Measurements from ENCODE around the gene NKIRAS2. TPM values are rescaled to one million over a fixed set of nuclear protein-coding genes. Genes with fewer than 3 reads are reported as not detected.

NKIRAS2 gene
- polyA plus RNA-seq, 1 of the 3 experiments (the other 2 are of a cell fraction): 91.8 TPM

DNA sequence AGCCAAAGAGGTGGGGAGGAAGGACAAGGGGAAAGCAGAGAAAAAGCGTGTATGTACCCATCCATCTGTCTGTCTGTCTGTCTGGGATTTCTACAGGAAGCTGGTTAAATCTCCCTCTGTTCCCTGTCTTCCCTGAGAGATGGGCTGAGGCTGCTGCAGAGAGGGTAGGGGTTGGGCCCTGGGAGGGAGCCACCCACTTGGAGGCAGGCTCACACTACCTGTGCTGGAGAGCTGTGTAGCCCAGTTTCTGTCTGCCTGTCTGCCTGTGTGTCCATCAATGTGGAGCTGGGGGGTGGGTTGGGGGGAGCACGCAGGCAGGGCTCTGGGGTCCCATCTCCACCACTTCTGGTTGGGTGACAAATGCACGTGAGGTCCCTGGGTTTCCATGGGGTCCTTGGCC is 49.1 kb downstream of the NKIRAS2 start:
- H3K4me1 ChIP-seq (ENCODE audit: control insufficient read depth in 1 of 2, insufficient read depth in 2 of 2, low read depth in 1 of 2, low read length in 1 of 2): peaks cover 0 to 12% of the 10 kb centered on the region in 2 experiments; a peak in 1 of 4 replicates
- no peaks in the 10 kb centered on the region for H3K9me2 ChIP-seq
- H3K9me3 ChIP-seq: no peaks in the 10 kb centered on the region
- H3K27ac ChIP-seq (ENCODE audit: low read depth in 2 of 2, low read length in 1 of 2): no peak overlapping the region
- ChIA-PET POLR2A (no interaction called here), CTCF (interaction anchor here (1.6 to 5.3 kb wide), 10 partner anchors 8 to 111 kb away, joined by 5 to 187 read pairs (median 15); partner anchors contain the start of genes DHX58, DNAJC7, NKIRAS2 and ZNF385C)
- H3K4me3 ChIP-seq (ENCODE audit: low read depth in 2 of 2, low read length in 1 of 2): no peak overlapping the region
- H3F3A ChIP-seq (replicated peaks; ENCODE audit: insufficient read depth): peaks cover 6% of the 10 kb centered on the region
- H3K4me2 ChIP-seq: no peak overlapping the region
- 73% methylated on average over 3 of the region's 3 CpGs for WGBS (ENCODE audit: low lambda C conversion rate)
- no peak overlapping the region for H2AFZ ChIP-seq (ENCODE audit: low read depth)
- no peaks in the 10 kb centered on the region for H3K79me2 ChIP-seq (ENCODE audit: insufficient read depth)
- no peaks in the 10 kb centered on the region for H3K36me3 ChIP-seq (replicated peaks in 1 of 2; ENCODE audit: control insufficient read depth in 1 of 2, insufficient read depth in 2 of 2, low read length in 1 of 2)
- H3K27me3 ChIP-seq (ENCODE audit: insufficient read depth): no peaks in the 10 kb centered on the region
- H4K20me1 ChIP-seq (ENCODE audit: insufficient read depth): no peaks in the 10 kb centered on the region
- DNase-seq: no peak
- TF ChIP-seq POLR2AphosphoS5 (IDR thresholded peaks at IDR 0.05; ENCODE audit: low read depth, low read length) (no peak), NFIC (IDR thresholded peaks at IDR 0.05; ENCODE audit: borderline replicate concordance) (no peak), JUND (IDR thresholded peaks at IDR 0.05) (no peak), REST (IDR thresholded peaks at IDR 0.05; ENCODE audit: low read depth, low read length) (no peak), GATA2 (CRISPR knock-in tag; IDR thresholded peaks at IDR 0.05) (no peak), RFX5 (IDR thresholded peaks at IDR 0.05; ENCODE audit: low read length) (no peak)
- H3K9ac ChIP-seq: no peak overlapping the region

GRCh38 chr17:42071810-42072209 is 51.9 kb downstream of the NKIRAS2 start:
- H3K4me1 ChIP-seq (ENCODE audit: control insufficient read depth in 1 of 2, insufficient read depth in 2 of 2, low read depth in 1 of 2, low read length in 1 of 2): peaks cover 0 to 12% of the 10 kb centered on the region in 2 experiments; a peak in 1 of 4 replicates
- POLR2A ChIA-PET: no interaction called here
- no peak for DNase-seq
- H3K9me3 ChIP-seq: no peaks in the 10 kb centered on the region
- H2AFZ ChIP-seq (ENCODE audit: low read depth): 0 out of 2 replicates have a peak overlapping the region, but pooled peaks have one; percentile 51
- peak overlapping the region in 1 of 2 experiments; percentile 42; a peak in 1 of 4 replicates for H3K4me3 ChIP-seq (ENCODE audit: low read depth in 2 of 2, low read length in 1 of 2)
- no peaks in the 10 kb centered on the region for H3K27me3 ChIP-seq (ENCODE audit: insufficient read depth)
- no peaks in the 10 kb centered on the region for H3K79me2 ChIP-seq (ENCODE audit: insufficient read depth)
- H3K4me2 ChIP-seq: peak overlapping the region; percentile 52
- H3K9me2 ChIP-seq: no peaks in the 10 kb centered on the region
- peaks cover 6% of the 10 kb centered on the region for H3F3A ChIP-seq (replicated peaks; ENCODE audit: insufficient read depth)
- CTCF ChIA-PET: interaction anchor here (0.6 to 4.5 kb wide), 17 partner anchors 9 to 112 kb away, joined by 3 to 20 read pairs (median 5); partner anchors contain the start of gene NKIRAS2
- no peaks in the 10 kb centered on the region for H4K20me1 ChIP-seq (ENCODE audit: insufficient read depth)
- H3K36me3 ChIP-seq (replicated peaks in 1 of 2; ENCODE audit: control insufficient read depth in 1 of 2, insufficient read depth in 2 of 2, low read length in 1 of 2): no peaks in the 10 kb centered on the region
- no peak overlapping the region for H3K9ac ChIP-seq
- 42% methylated on average over 3 of the region's 3 CpGs for WGBS (ENCODE audit: low lambda C conversion rate)
- TF ChIP-seq REST (IDR thresholded peaks at IDR 0.05; ENCODE audit: low read depth, low read length) (no peak), RAD21 (IDR thresholded peaks at IDR 0.05; ENCODE audit: low read length) (no peak), TCF12 (IDR thresholded peaks at IDR 0.05) (no peak), NFIC (IDR thresholded peaks at IDR 0.05; ENCODE audit: borderline replicate concordance) (no peak)
- no peak overlapping the region for H3K27ac ChIP-seq (ENCODE audit: low read depth in 2 of 2, low read length in 1 of 2)

Data from SK-N-SH (cell line).